ENCODE measurements around the gene SLC15A3. TPM values are rescaled to one million over a fixed set of nuclear protein-coding genes. Genes with fewer than 3 reads are reported as not detected.

The SLC15A3 gene
- total RNA-seq, 1 experiment from 2014 or later, result 8.7 TPM

GRCh38 chr11:60919320-60919719, 32.7 kb downstream of the SLC15A3 start:
- no peak for DNase-seq (ENCODE audit: low read depth, low spot score)
- no peaks in the 10 kb centered on the region for H3K9me3 ChIP-seq (ENCODE audit: control insufficient read depth, insufficient read depth, low read depth, low read length)
- H3K4me1 ChIP-seq (ENCODE audit: control insufficient read depth, insufficient read depth, low read length), result peaks cover 20% of the 10 kb centered on the region
- ChIA-PET CTCF (no interaction called here), POLR2A (no interaction called here)
- no peak for TF ChIP-seq TCF7L2 (IDR thresholded peaks at IDR 0.05; ENCODE audit: low read depth, low read length)
- no peak for TF ChIP-seq CTCF (IDR thresholded peaks at IDR 0.05)
- TF ChIP-seq REST (IDR thresholded peaks at IDR 0.05; ENCODE audit: insufficient read depth in 1 of 2, low read depth in 2 of 2, low read length in 1 of 2), result no peak
- TF ChIP-seq SIN3A (IDR thresholded peaks at IDR 0.05; ENCODE audit: borderline replicate concordance, insufficient read depth, low read depth, low read length), result no peak
- TF ChIP-seq POLR2AphosphoS5 (IDR thresholded peaks at IDR 0.05; ENCODE audit: low read depth, low read length), result no peak
- no peaks in the 10 kb centered on the region; the same call in 1 of the 2 replicates for H3K36me3 ChIP-seq (ENCODE audit: control insufficient read depth, insufficient read depth, low read length)
- intact Hi-C loops (cut with micrococcal nuclease; ENCODE audit: unreplicated experiment), result no loop called here
- ATAC-seq, result no peak
- H3K27me3 ChIP-seq (ENCODE audit: control insufficient read depth, insufficient read depth, low read length), result no peaks in the 10 kb centered on the region
- no TSS peak for BruUV-seq (replicated peaks)
- no peak overlapping the region for H3K27ac ChIP-seq (ENCODE audit: low read length)
- no peak overlapping the region for H3K4me3 ChIP-seq (ENCODE audit: low read depth in 2 of 2, low read length in 2 of 2)
- in situ Hi-C loops (cut with HindIII; ENCODE audit: low pct_unique_long_range_greater_than_20kb, low sequenced_read_pairs), result no loop called here

GRCh38 chr11:60918939-60919265, 33.1 kb downstream of the SLC15A3 start:
- intact Hi-C loops (cut with micrococcal nuclease; ENCODE audit: unreplicated experiment), result no loop called here
- in situ Hi-C loops (cut with HindIII; ENCODE audit: low pct_unique_long_range_greater_than_20kb, low sequenced_read_pairs), result no loop called here
- Histone ChIP-seq H3K27me3 (ENCODE audit: control insufficient read depth, insufficient read depth, low read length) (no peaks in the 10 kb centered on the region), H3K27ac (ENCODE audit: low read length) (no peak overlapping the region), H3K4me3 (ENCODE audit: low read depth in 2 of 2, low read length in 2 of 2) (no peak overlapping the region), H3K36me3 (ENCODE audit: control insufficient read depth, insufficient read depth, low read length) (no peaks in the 10 kb centered on the region; the same call in 1 of the 2 replicates), H3K9me3 (ENCODE audit: control insufficient read depth, insufficient read depth, low read depth, low read length) (no peaks in the 10 kb centered on the region), H3K4me1 (ENCODE audit: control insufficient read depth, insufficient read depth, low read length) (peaks cover 18% of the 10 kb centered on the region)
- no peak for TF ChIP-seq TCF7L2 (IDR thresholded peaks at IDR 0.05; ENCODE audit: low read depth, low read length)
- TF ChIP-seq POLR2AphosphoS5 (IDR thresholded peaks at IDR 0.05; ENCODE audit: low read depth, low read length), result no peak
- TF ChIP-seq SIN3A (IDR thresholded peaks at IDR 0.05; ENCODE audit: borderline replicate concordance, insufficient read depth, low read depth, low read length), result no peak
- TF ChIP-seq CTCF (IDR thresholded peaks at IDR 0.05), result no peak
- no peak for TF ChIP-seq REST (IDR thresholded peaks at IDR 0.05; ENCODE audit: insufficient read depth in 1 of 2, low read depth in 2 of 2, low read length in 1 of 2)
- POLR2A ChIA-PET, result no interaction called here
- ATAC-seq (no peak), DNase-seq (ENCODE audit: low read depth, low spot score) (no peak)
- CTCF ChIA-PET, result no interaction called here
- BruUV-seq (replicated peaks), result no TSS peak

All from Panc1 (cell line).